Nasal cavity respiratory epithelium epithelial cell of viscerocranial mucosa (primary cell): ENCODE results near the gene NRAP. TPM values are rescaled to one million over a fixed set of nuclear protein-coding genes. Genes with fewer than 3 reads are reported as not detected.

Source experiments
- total RNA-seq: library from RNA; depleted of rRNA; stranded (reverse); fragments of >200 nt; gene quantifications from 2 replicates; pipeline ENCODE4 v1.2.3, GENCODE V29; 2014

NRAP gene
- not detected in 2 replicates for total RNA-seq

DNA sequence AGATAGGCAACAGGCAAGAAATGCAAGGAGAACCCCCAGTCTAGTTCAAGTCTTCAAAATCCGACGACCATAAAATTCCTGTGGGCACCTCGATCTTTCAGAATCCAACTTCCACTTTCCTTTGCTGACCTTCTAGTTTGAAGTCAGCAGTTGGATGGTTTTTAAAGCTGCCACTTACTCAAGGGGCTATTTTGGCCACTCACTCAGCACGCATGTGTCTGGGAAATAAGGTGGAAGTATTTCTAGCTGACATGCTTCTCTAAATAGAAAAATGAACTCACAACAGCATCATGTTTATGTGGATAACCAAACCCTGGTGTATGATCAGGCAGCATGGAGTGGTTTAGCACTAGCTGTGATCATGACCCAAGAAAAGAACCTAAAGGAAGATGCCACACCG lies at the start of gene NRAP:
Gene NRAP, minus strand, starts transcription at position 134 of the 400 bp plus-strand sequence. CDS start 159 bp downstream, outside the sequence.

GRCh38 chr10:113679463-113680189 lies 15.8 kb upstream of the NRAP start, which contains the start of gene CASP7:
TSS of gene CASP7 (plus strand) at chr10:113679912. CDS start at chr10:113697494, 17,582 bp downstream.

DNA sequence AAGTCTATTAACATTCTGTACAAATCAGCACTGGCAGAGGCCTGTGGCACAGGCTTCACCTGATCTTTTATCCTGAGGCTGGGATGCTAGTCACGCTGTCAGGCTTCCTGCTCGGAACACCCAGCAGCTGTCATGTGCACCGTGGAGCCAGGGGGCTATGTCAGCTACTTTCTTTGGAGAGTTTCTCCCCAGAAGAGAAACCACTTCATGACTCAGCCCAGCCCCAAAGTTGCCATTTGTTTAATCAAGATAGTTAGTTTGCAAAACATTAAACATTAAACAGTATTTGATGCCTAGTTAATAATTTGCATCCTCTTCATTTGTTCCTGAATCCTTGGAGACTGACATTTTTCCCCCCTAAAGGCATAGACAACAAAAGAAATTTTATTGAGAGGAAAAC lies 111.1 kb downstream of the NRAP start, which contains the start of gene HABP2:
Gene HABP2, plus strand, starts transcription at position 353 of the 400 bp plus-strand sequence. CDS start 69 bp downstream, outside the sequence.

Other genes with a start within 250 kb of the NRAP start
- 0.07 TPM in 1 of 2 replicates, not detected in the other for gene HABP2, start 111.0 kb downstream of the NRAP start, total RNA-seq
- gene CASP7, start 15.9 kb upstream of the NRAP start, total RNA-seq, result 9.6 and 32.5 TPM in 2 replicates
- gene PLEKHS1, start 87.6 kb upstream of the NRAP start, total RNA-seq, result 0.28 TPM in 1 of 2 replicates, not detected in the other
- 12.0 and 12.9 TPM in 2 replicates for gene DCLRE1A, start 190.0 kb upstream of the NRAP start, total RNA-seq
- gene NHLRC2, start 190.6 kb upstream of the NRAP start, total RNA-seq, result 11.6 and 19.6 TPM in 2 replicates